C1 segment of cervical spinal cord (tissue), 14 donors: Measurements from ENCODE around the gene ME3.

ENCODE experiments used
- DNase-seq, 14 donors: peaks; one replicate each; lab custom pipeline; 2025; lab: John Stamatoyannopoulos, UW

Gene ME3

DNA sequence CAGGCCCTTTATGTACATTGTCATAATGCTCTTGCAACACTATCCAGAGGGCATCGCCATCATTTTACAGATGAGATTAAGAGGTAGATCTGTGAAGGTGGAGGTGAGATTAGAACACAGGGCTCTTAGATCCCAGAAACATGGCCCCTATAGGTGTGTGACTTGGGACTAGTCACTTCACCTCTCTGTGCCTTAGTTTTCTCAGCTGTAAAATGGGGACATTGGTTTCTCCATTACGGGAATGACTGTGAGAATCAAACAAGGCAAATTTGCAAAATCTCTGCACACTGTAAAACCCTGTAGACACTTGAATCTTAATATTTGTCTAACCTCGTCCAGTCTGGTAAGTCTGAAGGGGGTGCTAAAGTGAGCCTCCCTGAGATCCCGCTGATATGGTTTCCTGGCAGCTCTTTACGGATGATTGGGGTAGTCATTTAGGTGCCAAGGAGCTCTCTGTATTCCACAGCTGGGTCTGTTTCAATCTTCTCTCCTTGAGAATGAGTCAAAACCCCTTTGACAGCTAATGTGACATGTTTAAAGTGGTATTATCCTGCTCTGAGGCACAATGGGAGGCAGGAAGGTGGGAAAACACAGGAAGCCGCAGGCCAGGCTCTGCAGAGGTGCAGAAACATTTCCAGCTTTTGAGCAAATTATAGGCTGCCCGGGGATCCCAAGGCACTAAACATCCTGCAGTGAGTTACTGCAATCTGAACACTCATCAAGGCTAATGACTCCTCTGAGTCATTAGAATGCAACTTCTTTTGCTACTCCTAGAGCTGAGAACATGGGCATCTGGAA lies 156.9 kb downstream of the ME3 start:
- DNase-seq: peak in 1 of 14 donors; percentile 9

GRCh38 chr11:86514453-86514852 lies 158.0 kb downstream of the ME3 start:
- no peak for DNase-seq

DNA sequence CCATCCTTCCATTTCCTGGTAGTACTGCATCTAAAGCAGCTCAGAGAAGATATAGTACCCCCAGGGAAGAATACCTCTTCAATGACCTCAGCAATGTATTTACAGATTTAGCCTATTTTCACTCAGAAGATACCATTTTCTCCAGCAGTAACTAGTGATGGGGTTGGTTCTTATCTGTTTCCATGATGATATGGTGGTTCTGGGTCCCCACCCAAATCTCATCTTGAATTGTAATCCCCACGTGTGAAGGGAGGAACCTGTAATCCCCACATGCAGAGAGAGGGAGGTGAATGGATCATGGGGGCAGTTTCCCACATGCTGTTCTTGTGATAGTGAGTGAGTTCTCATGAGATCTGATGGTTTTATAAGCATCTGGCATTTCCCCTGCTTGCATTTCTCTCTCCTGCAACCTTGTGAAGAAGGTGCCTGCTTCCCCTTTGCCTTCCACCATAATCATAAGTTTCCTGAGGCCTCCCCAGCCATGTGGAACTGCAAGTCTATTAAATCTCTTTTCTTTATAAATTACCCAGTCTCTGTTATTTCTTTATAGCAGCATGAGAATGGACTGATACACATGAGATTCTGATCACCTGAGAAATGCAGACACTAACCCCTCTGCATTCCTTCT lies 158.6 kb downstream of the ME3 start:
- DNase-seq: no peak

- no peak for DNase-seq
These were observed 159.3 kb downstream of the ME3 start for GRCh38 chr11:86513138-86513537.

DNA sequence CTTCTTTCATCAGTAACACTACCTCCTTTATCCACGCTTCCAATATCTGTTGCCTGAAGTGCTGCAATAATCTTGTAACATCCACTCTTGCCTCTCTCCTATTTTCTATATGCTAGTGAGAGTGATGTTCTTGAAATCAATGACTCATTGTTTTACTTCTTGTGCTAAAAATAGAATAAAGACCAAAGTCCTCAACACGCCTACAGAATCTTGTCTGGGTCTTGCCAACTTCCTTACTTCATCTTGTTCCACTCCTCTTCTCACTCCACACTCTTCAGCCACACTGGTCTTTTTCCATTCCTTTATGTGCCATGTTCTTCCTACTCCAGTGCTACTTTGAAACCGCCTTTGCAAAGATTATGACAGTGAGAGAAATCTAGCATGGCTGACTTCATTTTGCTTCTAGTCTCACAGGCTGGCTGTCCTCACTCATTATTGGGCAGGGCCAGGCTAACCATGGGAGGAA lies 161.3 kb downstream of the ME3 start:
- no peak for DNase-seq

- DNase-seq: no peak
These were observed 161.7 kb downstream of the ME3 start for GRCh38 chr11:86510674-86511073.

- no peak for DNase-seq
These were observed 162.3 kb downstream of the ME3 start for GRCh38 chr11:86510097-86510496.

DNA sequence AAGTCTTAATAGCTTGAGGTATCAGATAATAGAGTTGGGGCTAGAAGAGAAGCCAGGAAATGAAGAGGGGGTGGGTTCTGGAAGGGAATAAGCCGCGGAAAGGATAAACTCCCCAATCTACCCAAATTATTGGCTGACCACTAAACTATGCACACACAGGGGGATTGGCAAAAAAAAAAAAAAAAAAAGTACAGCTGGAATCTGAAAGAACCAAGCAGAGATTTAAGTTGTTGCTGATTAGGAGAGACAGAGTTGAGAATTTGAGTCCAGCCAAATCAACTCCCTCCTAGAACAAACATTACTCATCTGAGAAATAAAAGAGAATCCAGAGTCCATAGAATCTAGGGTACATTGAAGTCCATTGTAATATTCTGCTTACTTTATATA lies 162.8 kb downstream of the ME3 start:
- no peak for DNase-seq

DNA sequence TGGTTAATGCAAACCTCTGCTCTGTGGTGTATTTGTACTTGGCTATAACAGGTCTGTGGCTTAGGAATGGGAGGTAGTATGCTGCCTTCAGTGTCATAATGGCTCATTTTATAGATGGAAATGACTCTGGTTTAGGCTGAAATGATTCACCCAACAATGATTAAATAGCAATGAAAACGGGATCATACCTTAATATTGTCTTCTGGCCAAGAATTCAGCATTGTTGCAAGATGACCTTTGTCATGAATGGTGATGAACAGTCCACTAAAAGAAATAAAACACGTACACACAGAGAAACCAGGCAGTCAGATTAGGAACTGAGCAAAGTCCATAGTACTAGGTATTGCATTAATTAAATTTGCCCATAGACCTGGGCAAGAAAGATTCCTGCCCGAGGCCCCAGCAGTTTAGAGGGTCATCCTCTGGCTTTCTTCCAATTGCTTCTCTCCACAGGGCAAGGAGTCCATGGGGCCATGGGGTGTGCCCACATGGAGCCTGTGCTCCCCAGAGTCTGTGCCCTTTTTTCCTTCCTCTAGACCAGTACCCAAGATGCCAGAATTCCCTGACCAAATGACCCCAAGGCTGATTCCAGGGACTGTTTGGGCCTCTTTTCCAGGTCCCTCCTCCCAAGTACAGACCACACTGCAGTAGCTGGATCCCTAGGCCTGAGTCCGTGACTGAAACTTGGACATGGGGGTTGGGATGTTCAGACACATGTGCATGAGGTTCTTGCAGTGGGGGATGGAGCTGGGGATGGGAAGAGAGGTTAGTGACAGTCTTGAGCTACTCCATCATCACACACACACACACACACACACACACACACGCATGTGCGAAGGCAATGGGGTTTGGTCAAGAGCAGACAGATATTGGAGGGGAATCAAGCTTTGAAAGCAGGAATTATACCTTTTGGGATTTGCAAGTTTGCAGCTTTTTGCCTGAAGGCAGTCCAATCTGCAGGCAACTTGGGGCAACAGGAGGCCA lies 163.5 kb downstream of the ME3 start:
- no peak for DNase-seq

DNA sequence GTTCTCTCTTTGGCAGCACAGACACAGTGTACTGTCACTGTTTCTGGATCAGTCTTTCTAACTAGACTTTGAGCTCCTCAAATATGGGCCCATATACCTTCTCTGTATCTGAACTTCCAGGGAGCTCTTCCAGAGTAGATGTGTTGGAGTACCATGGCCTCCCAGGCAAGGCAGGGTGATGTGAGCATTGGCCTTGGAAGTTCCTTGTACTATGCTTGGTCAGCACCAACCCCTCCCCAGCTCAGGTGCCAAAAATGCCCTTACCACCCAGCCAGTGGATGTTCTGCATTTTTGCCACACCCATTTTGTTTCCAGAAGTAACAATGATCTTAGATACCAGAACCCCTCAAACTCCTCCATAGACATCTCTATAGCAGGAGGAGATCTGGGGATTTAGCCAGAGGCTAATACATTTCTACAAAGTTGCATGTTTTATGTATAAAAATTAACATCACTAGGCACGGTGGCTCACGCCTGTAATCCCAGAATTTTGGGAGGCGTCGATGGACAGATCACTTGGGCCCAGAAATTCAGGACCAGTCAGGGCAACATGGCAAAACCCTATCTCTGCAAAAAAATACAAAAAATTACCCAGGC lies 165.1 kb downstream of the ME3 start:
- DNase-seq: no peak

DNA sequence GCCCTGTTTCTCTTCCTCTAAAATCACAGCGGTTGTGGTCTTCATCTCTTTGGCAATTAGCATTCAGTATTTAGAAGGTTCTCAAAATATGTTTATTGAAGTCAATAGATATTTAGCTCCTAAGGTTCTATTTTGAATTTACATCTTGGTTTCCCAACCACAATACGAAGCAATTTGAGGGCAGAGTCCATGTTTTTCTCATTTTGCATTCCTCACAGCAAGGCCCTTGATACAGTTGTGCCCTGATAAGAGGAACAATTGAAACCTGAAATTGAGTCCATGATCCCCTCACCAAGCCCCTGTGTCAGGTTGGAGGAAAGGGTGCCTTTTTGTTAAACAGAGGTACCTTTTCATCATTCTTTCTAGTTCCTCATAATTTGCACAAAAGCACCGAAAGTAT lies 166.2 kb downstream of the ME3 start:
- no peak for DNase-seq

DNA sequence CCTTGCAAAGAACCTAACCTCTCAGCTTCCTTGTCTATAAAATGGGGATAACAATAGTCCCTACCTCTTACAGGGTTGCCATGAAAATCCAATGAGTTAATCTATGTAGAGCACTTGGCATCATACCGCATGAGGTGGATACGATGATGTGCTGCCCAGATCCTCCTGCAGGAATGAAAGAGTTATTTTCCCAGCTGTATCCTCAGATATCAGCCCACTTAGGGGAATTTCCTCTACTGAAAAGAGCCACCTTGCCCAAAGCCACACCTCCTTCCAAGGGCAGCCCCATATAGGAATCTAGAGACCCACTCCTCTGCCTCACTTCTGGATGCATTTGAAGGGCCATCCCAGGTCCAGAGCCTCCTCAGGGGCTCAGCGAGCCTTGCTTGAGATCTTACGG lies 169.3 kb downstream of the ME3 start:
- DNase-seq: no peak

DNA sequence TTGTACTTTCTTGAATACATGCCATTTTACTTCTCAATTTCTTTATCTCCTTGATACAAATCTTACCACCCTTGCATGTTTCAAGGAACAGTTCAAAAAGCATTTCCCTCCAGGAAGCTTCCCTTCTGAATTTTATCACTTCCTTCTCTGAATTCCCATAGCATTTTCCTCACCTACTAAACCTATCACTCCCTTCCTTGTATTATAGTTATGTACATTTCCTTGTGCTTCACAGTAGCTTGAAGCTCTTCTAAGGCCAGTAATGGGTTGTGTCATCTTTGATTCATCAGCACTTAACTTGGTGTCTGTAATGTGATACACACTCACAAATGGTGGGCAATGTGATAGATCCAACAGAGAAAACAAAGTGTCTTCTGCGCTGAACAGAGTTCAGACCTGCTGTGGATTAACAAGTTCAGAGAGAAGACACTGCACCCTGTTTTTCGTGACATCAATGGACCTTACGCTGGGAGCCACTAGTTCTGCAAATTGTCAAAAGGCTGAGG lies 170.2 kb downstream of the ME3 start:
- DNase-seq: no peak

DNA sequence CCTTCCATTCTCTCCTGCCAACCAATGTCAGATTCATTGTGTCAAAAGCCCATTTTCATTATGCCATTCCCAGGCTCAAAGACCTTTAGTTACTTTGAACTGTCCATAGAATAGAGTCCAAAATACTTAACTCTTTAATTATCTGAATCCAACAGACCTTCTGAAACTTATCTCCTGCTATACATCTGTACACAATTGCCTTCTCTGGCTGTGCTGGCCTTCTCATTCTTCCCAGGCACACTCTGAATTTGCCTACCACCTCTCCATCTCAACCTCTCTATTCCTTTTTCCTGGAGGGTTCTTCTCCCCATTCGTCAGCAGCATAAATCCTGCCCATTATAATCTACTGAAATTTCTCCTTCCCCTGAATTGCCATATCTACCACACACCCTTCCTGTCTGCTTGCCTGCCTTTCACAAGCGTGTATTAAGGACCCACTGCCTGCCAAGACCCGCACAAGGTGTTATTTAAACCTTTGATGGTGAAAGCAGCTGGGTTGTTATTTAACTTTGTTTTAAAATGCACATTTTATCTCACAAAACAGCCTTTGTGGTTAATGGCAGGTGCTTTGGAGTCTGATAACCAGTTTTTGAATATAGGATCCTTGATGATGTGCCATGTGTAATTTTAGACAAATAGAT lies 171.8 kb downstream of the ME3 start:
- DNase-seq: no peak

- no peak for DNase-seq
These were observed 172.7 kb downstream of the ME3 start for GRCh38 chr11:86499723-86500129.

DNA sequence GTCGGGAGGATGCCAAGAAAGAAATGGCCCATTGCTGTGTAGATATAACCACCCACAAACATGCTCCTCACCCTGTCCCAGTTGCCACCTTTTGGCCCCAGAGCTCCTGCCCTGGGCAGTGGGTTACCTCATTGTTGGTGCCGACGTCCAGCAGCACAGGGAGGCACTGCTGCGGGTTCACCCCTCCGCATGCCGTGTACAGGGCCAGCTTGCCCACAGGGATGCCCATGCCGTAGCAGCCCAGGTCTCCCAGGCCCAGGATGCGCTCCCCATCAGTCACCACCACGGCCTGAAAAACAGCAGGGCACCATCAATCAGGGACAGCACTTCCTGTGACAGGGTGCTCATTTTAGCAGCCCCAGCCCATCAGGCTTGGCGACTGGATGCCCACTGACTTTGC lies 174.6 kb downstream of the ME3 start:
- no peak for DNase-seq

DNA sequence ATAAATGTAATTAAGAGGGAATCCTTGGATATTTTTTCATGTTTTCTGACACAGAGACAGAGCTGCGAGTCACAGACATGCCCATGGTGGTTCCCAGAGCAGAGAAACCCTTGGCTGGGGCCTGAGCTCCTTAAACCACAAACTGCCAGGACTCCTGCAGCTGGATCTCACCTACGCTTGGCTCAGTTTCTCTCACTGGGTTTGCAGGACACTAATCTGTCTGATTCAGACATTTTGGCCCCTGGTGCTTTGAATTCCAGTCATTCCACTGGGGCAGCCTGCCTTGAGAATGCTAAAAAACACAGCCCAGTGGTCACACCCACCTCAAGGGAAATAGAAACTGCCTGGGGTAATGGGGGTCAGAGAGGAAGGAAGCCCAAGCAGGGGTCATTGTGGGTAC lies 175.1 kb downstream of the ME3 start:
- no peak for DNase-seq

DNA sequence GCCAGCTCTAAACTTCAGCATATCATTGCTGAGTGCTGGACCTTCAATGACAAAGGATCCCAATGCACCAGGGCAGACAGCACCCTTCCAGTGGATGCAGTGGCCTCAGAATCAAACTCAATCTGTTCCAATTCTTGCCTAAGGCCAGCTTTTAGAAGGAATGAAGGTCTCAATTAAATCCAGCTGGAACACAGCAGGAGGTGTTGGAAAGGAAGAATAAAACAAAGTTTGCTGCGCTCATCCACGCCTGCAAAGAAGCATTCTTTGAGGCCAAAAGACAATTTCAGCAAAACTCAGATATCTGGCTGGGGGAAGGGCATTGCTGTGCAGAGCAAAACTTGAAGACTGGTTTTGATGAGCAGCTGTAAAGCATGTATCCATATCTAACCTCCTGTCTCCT lies 177.1 kb downstream of the ME3 start:
- no peak for DNase-seq

DNA sequence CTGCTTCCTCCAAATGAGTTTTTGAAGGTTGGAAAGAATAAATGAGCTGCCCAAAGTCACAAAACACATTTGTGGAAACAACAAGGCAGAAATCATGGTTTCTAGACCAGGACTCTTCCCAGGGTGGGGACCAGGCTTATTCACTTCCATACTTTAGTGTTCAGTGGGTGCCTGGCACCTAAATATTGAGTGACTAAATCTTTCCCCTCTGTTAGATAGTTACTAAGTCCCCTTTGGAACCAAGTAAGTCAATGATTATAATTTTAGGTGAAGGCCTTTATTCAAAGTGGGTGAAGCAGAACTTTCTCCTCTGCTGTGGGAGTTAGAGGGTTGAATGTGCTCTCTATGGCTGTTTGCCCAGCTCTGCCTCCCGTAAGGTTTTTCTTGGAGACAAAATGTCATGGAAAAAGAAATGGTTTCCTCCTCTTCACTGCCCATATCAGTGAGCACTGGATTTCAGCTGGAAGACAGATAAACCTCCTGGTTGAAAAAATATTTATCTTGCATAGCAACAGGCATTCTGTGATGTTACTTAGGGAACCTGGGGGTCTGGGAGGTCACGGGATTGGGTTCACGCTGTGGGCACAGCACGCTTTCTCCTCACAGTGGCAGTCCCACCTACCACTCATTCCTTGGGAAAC lies 179.9 kb downstream of the ME3 start:
- no peak for DNase-seq

GRCh38 chr11:86491027-86491426 lies 181.4 kb downstream of the ME3 start:
- no peak for DNase-seq

DNA sequence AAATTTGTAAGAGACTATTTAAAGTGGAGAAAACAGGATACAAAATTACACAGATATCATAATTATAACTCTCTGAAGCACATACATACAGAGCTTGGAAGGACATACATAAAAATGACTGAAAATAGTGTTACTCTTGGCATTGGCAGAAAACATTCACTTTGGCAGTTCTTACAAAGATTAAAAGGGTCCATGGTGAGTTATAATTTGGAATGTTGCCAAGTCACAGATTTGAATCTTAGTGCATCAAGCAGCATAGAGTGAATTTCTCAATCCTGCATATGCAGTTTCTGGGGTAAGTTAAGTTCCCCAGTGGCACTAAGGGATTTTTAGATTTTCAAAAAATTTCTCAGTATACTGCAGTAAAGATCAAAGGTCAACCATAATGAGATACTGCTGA lies 181.8 kb downstream of the ME3 start:
- no peak for DNase-seq
